Islet precursor cell (in vitro differentiated cells): ENCODE results near the gene NCK2.
A peak's percentile ranks its signal among the peaks of the same experiment; 100 is the strongest.

Experiments
- DNase-seq: peaks from one replicate; pipeline ENCODE4 v3.0.0-alpha.2; 2018

Gene NCK2

GRCh38 chr2:105757433-105757832 is 12.7 kb downstream of the NCK2 start:
- DNase-seq = no peak

- DNase-seq = no peak
These were observed 15.5 kb downstream of the NCK2 start for GRCh38 chr2:105760191-105760590.

- DNase-seq = no peak
These were observed 16.1 kb downstream of the NCK2 start for GRCh38 chr2:105760639-105761337.

- peak; percentile 86 for DNase-seq
These were observed 17.3 kb downstream of the NCK2 start for GRCh38 chr2:105761931-105762515.

- DNase-seq = peak; percentile 33
These were observed 18.4 kb downstream of the NCK2 start for GRCh38 chr2:105763076-105763475.

GRCh38 chr2:105764059-105764458 is 19.3 kb downstream of the NCK2 start:
- DNase-seq = no peak

GRCh38 chr2:105765415-105766299 is 20.9 kb downstream of the NCK2 start:
- DNase-seq = no peak

- DNase-seq = no peak
These were observed 21.7 kb downstream of the NCK2 start for GRCh38 chr2:105766300-105766866.

GRCh38 chr2:105768176-105768575 is 23.5 kb downstream of the NCK2 start:
- peak; percentile 36 for DNase-seq

GRCh38 chr2:105768961-105769452 is 24.3 kb downstream of the NCK2 start:
- DNase-seq = peak; percentile 68

- DNase-seq = peak; percentile 71
These were observed 24.8 kb downstream of the NCK2 start for GRCh38 chr2:105769504-105769903.

- no peak for DNase-seq
These were observed 25.4 kb downstream of the NCK2 start for GRCh38 chr2:105770149-105770548.

GRCh38 chr2:105771291-105771690 is 26.6 kb downstream of the NCK2 start:
- DNase-seq = peak; percentile 8

GRCh38 chr2:105771836-105772235 is 27.1 kb downstream of the NCK2 start:
- DNase-seq = peak; percentile 48

- DNase-seq = peak; percentile 18
These were observed 27.6 kb downstream of the NCK2 start for GRCh38 chr2:105772362-105772761.

- DNase-seq = peak; percentile 18
These were observed 28.9 kb downstream of the NCK2 start for GRCh38 chr2:105773568-105773967.

GRCh38 chr2:105774781-105775337 is 30.1 kb downstream of the NCK2 start:
- no peak for DNase-seq

GRCh38 chr2:105775809-105776559 is 31.3 kb downstream of the NCK2 start:
- DNase-seq = no peak

- DNase-seq = no peak
These were observed 31.8 kb downstream of the NCK2 start for GRCh38 chr2:105776560-105776928.

- DNase-seq = no peak
These were observed 32.3 kb downstream of the NCK2 start for GRCh38 chr2:105777031-105777482.

GRCh38 chr2:105777506-105778055 is 32.9 kb downstream of the NCK2 start:
- no peak for DNase-seq
